NB4 (cell line): ENCODE data around the gene C3orf22.

Source experiments
- DNase-seq: peaks from one replicate; pipeline ENCODE4 v3.0.0; 2010; ENCODE audit warnings: low read depth
- H3K4me3 ChIP-seq: one replicate; pipeline ENCODE4 v1.5.1; 2011; ENCODE audit warnings: mild to moderate bottlenecking, low read depth, low read length, moderate library complexity
- CTCF ChIP-seq: IDR thresholded peaks from one replicate; pipeline ENCODE4 v1.5.1; 2012; ENCODE audit warnings: low read depth, low read length
- MAX ChIP-seq: IDR thresholded peaks from 2 replicates; pipeline ENCODE4 v1.6.1; 2011; ENCODE audit warnings: low read depth, low read length
- MYC ChIP-seq: IDR thresholded peaks from 2 replicates; pipeline ENCODE4 v1.6.1; 2011; ENCODE audit warnings: low read depth, low read length
- POLR2A ChIP-seq: IDR thresholded peaks from 2 replicates; pipeline ENCODE4 v1.6.1; 2011; ENCODE audit warnings: mild to moderate bottlenecking; ENCODE audit not compliant: insufficient read length; ENCODE audit errors: extremely low read depth

C3orf22 gene

GRCh38 chr3:126582311-126582710, 23.6 kb upstream of the C3orf22 start:
- no peak for TF ChIP-seq MAX
- no peak for TF ChIP-seq CTCF
- TF ChIP-seq POLR2A: no peak
- TF ChIP-seq MYC: no peak
- no peak overlapping the region for H3K4me3 ChIP-seq
- no peak for DNase-seq

GRCh38 chr3:126581569-126581968, 22.8 kb upstream of the C3orf22 start:
- no peak for DNase-seq
- TF ChIP-seq CTCF: no peak
- H3K4me3 ChIP-seq: no peak overlapping the region

GRCh38 chr3:126580746-126581145, 22.0 kb upstream of the C3orf22 start:
- no peak overlapping the region for H3K4me3 ChIP-seq
- no peak for DNase-seq
- TF ChIP-seq MYC (no peak), MAX (no peak), CTCF (no peak), POLR2A (no peak)

- DNase-seq: no peak
- TF ChIP-seq POLR2A (no peak), MYC (no peak)
These were observed 20.0 kb upstream of the C3orf22 start for GRCh38 chr3:126578702-126579101.

GRCh38 chr3:126577261-126577660, 18.5 kb upstream of the C3orf22 start:
- no peak for DNase-seq
- no peak overlapping the region for H3K4me3 ChIP-seq
- TF ChIP-seq POLR2A (no peak), MYC (no peak), CTCF (no peak), MAX (no peak)

More at GRCh38 chr3:126578702-126579101, 20.0 kb upstream of the C3orf22 start:
- H3K4me3 ChIP-seq: no peak overlapping the region

- TF ChIP-seq MYC: no peak
- TF ChIP-seq POLR2A: no peak
- no peak for TF ChIP-seq CTCF
- no peak for TF ChIP-seq MAX
- DNase-seq: peak; percentile 64
- H3K4me3 ChIP-seq: peak overlapping the region; percentile 11
These were observed 14.9 kb upstream of the C3orf22 start for GRCh38 chr3:126573492-126574117.
